ENCODE measurements around the gene PDCD7. TPM values are rescaled to one million over a fixed set of nuclear protein-coding genes. Genes with fewer than 3 reads are reported as not detected.

The PDCD7 gene
- polyA plus RNA-seq, 1 of the 3 experiments (the other 2 are of a cell fraction): 15.3 TPM

- Histone ChIP-seq H3K4me3 (ENCODE audit: low read depth in 2 of 2, low read length in 1 of 2) (no peak overlapping the region), H4K20me1 (ENCODE audit: insufficient read depth) (no peaks in the 10 kb centered on the region), H2AFZ (ENCODE audit: low read depth) (no peak overlapping the region), H3K4me1 (ENCODE audit: control insufficient read depth in 1 of 2, insufficient read depth in 2 of 2, low read depth in 1 of 2, low read length in 1 of 2) (peaks cover 0 to 18% of the 10 kb centered on the region in 2 experiments; a peak in 1 of 4 replicates), H3K9me3 (no peaks in the 10 kb centered on the region), H3K4me2 (no peak overlapping the region), H3K9ac (no peak overlapping the region), H3K9me2 (no peaks in the 10 kb centered on the region), H3F3A (replicated peaks; ENCODE audit: insufficient read depth) (no peaks in the 10 kb centered on the region), H3K27ac (ENCODE audit: low read depth in 2 of 2, low read length in 1 of 2) (no peak overlapping the region), H3K27me3 (ENCODE audit: insufficient read depth) (no peaks in the 10 kb centered on the region), H3K79me2 (ENCODE audit: insufficient read depth) (no peaks in the 10 kb centered on the region), H3K36me3 (replicated peaks in 1 of 2; ENCODE audit: control insufficient read depth in 1 of 2, insufficient read depth in 2 of 2, low read length in 1 of 2) (peaks cover 0 to 21% of the 10 kb centered on the region in 2 experiments)
- CTCF ChIA-PET: interaction anchor here (1.0 to 3.0 kb wide), 2 partner anchors 9 to 38 kb away, joined by 4 to 13 read pairs; no protein-coding TSS in a partner anchor
- WGBS (ENCODE audit: low lambda C conversion rate): 88% methylated on average over 12 of the region's 12 CpGs
- no peak for DNase-seq
- TF ChIP-seq EZH2phosphoT487 (IDR thresholded peaks at IDR 0.05; ENCODE audit: borderline replicate concordance, low read depth) (no peak), USF1 (IDR thresholded peaks at IDR 0.05; ENCODE audit: borderline replicate concordance, low read depth) (no peak), USF2 (IDR thresholded peaks at IDR 0.05; ENCODE audit: borderline replicate concordance, low read depth, low read length) (no peak), NFIC (IDR thresholded peaks at IDR 0.05; ENCODE audit: borderline replicate concordance) (no peak), FOSL2 (IDR thresholded peaks at IDR 0.05; ENCODE audit: borderline replicate concordance, low read depth) (no peak), RXRA (IDR thresholded peaks at IDR 0.05; ENCODE audit: borderline replicate concordance, low read depth) (no peak)
- POLR2A ChIA-PET: interaction anchor here (0.7 kb wide), 1 partner anchor 188 kb away, joined by 3 read pairs; no protein-coding TSS in a partner anchor
These were observed 41.5 kb downstream of the PDCD7 start for GRCh38 chr15:65091946-65092770.

GRCh38 chr15:65089206-65089824, 44.3 kb downstream of the PDCD7 start:
- 92% methylated on average over 4 of the region's 5 CpGs for WGBS (ENCODE audit: low lambda C conversion rate)
- Histone ChIP-seq H3F3A (replicated peaks; ENCODE audit: insufficient read depth) (no peaks in the 10 kb centered on the region), H3K79me2 (ENCODE audit: insufficient read depth) (no peaks in the 10 kb centered on the region), H3K36me3 (replicated peaks in 1 of 2; ENCODE audit: control insufficient read depth in 1 of 2, insufficient read depth in 2 of 2, low read length in 1 of 2) (peaks cover 0 to 7% of the 10 kb centered on the region in 2 experiments), H2AFZ (ENCODE audit: low read depth) (no peak overlapping the region), H3K9me2 (no peaks in the 10 kb centered on the region), H4K20me1 (ENCODE audit: insufficient read depth) (no peaks in the 10 kb centered on the region), H3K4me2 (no peak overlapping the region), H3K27ac (ENCODE audit: low read depth in 2 of 2, low read length in 1 of 2) (no peak overlapping the region), H3K27me3 (ENCODE audit: insufficient read depth) (no peaks in the 10 kb centered on the region), H3K9ac (no peak overlapping the region), H3K4me1 (ENCODE audit: control insufficient read depth in 1 of 2, insufficient read depth in 2 of 2, low read depth in 1 of 2, low read length in 1 of 2) (peaks cover 0 to 32% of the 10 kb centered on the region in 2 experiments; a peak in 1 of 4 replicates), H3K4me3 (ENCODE audit: low read depth in 2 of 2, low read length in 1 of 2) (no peak overlapping the region), H3K9me3 (no peaks in the 10 kb centered on the region)
- CTCF ChIA-PET: interaction anchor here (8.1 kb wide), 1 partner anchor 13 kb away, joined by 56 read pairs; no protein-coding TSS in a partner anchor
- POLR2A ChIA-PET: no interaction called here
- DNase-seq: no peak
- TF ChIP-seq USF2 (IDR thresholded peaks at IDR 0.05; ENCODE audit: borderline replicate concordance, low read depth, low read length): no peak
- TF ChIP-seq TEAD4 (IDR thresholded peaks at IDR 0.05; ENCODE audit: borderline replicate concordance, insufficient read depth): no peak
- TF ChIP-seq RXRA (IDR thresholded peaks at IDR 0.05; ENCODE audit: borderline replicate concordance, low read depth): no peak
- TF ChIP-seq USF1 (IDR thresholded peaks at IDR 0.05; ENCODE audit: borderline replicate concordance, low read depth): no peak
- no peak for TF ChIP-seq GABPA (IDR thresholded peaks at IDR 0.05; ENCODE audit: low read depth)
- TF ChIP-seq SIN3A (IDR thresholded peaks at IDR 0.05; ENCODE audit: borderline replicate concordance, low read depth, low read length): no peak
- TF ChIP-seq TAF1 (IDR thresholded peaks at IDR 0.05; ENCODE audit: borderline replicate concordance, low read depth, low read length): no peak
- no peak for TF ChIP-seq JUND (IDR thresholded peaks at IDR 0.05)
- TF ChIP-seq POLR2AphosphoS5 (IDR thresholded peaks at IDR 0.05; ENCODE audit: low read depth, low read length): no peak
- TF ChIP-seq RCOR1 (IDR thresholded peaks at IDR 0.05; ENCODE audit: low read length): no peak
- TF ChIP-seq CTCF (IDR thresholded peaks at IDR 0.05): no peak
- TF ChIP-seq FOSL2 (IDR thresholded peaks at IDR 0.05; ENCODE audit: borderline replicate concordance, low read depth): no peak
- no peak for TF ChIP-seq NRF1 (IDR thresholded peaks at IDR 0.05; ENCODE audit: low read depth, low read length)
- TF ChIP-seq IRF3 (IDR thresholded peaks at IDR 0.05; ENCODE audit: low read depth, low read length): no peak
